ENCODE measurements around the gene ANXA8.
"Not testable (repeated sequence)": the region's sequence is repeated elsewhere in the genome, so short reads cannot be mapped to it uniquely, and the experiment has no call there.

Gene ANXA8

GRCh38 chr10:47462577-47463358 is 21.1 kb downstream of the ANXA8 start:
- not testable (repeated sequence) for DNase-seq

DNA sequence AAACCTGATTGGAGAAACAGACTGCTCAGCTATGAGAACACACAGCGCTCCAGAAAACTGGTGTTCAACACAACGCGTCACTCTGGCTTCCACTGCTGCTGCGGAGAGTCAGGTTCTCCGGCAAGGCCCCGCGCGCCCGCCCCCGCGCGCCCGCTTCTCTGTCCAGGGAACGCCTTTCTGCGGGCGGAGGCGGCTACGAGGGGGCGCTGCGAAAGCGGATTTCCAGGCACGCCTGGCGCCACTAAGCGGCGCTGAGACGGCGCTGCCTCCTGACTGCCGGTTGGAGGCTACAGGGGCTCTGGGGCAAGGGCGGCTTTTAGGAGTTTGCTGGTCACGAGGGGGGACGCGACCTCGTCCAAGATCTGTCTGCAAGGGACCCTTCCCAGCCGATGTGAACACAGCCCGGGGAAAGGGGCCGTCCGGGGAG is 22.6 kb downstream of the ANXA8 start:
- peak in 1 of 2 donors; percentile 4 for DNase-seq

GRCh38 chr10:47458466-47459154 is 25.3 kb downstream of the ANXA8 start:
- no peak for DNase-seq

GRCh38 chr10:47457826-47458225 is 26.1 kb downstream of the ANXA8 start:
- no peak for DNase-seq

GRCh38 chr10:47457528-47457820 is 26.4 kb downstream of the ANXA8 start:
- no peak for DNase-seq

DNA sequence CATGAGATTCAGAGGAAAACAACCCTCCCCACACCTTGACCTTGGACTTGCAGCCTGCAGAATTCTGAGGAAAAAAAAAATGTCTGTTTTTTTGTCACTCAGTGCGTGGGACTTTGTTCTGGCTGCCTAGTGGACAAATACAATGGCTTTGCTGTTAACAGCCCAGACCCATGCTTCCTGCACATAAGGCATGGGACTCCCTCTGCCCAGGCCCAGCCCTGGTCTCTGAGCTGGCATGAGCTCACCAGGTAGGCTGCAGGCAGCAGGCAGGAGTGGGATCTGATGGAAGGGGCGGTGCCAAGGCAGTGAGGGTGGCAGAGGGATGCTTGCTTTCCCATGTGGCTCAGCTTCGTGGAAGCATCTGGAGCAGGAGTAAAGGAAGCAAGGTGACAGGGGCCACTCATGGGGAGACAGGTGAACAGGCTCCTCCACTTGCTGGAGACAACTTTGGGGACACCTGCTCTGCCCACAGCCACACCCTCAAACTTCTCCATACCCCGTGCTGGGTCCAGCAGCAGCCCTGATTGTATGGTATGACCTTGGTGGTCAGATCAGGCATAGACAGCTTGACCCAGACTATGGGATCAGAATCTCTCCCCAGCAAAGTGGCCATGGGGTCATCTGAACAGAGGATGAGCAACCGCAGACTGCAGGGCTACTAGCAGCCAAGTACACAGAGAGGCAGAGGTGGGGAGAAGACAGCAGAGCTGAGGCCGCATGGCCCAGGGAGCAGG is 27.0 kb downstream of the ANXA8 start:
- no peak for DNase-seq

DNA sequence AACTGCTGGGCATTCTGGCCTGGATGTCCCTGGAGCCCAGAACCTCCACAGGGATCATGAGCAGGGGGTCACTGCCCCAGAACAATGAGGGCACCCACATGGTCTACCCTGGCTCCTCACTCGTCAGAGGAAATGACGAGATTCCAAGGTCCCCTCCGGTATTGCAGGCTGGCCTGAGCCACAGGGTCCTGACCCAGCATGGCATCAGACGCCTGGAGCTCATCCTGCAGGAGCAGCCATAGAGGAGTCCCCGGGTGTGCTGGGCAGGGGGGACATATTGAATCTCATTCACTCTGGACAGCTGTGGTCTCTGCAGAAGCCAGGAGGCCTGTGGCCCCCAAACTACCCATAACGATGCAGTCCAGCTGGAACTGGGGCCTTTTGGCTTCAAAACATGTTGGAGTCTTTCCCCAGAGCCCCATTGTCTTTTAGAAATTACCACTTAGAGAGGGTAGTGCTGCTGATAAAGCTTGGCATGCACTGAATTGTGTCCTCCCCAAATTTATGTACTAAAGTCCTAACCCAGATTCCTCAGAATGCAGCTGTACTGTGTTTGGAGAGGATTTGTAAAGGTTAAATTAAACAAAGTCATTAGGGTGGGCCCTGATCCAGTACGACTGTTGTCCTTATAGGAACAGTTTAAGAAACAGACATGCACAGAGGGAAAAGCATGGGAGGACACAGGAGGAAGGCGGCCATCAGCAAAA is 27.7 kb downstream of the ANXA8 start:
- no peak for DNase-seq

DNA sequence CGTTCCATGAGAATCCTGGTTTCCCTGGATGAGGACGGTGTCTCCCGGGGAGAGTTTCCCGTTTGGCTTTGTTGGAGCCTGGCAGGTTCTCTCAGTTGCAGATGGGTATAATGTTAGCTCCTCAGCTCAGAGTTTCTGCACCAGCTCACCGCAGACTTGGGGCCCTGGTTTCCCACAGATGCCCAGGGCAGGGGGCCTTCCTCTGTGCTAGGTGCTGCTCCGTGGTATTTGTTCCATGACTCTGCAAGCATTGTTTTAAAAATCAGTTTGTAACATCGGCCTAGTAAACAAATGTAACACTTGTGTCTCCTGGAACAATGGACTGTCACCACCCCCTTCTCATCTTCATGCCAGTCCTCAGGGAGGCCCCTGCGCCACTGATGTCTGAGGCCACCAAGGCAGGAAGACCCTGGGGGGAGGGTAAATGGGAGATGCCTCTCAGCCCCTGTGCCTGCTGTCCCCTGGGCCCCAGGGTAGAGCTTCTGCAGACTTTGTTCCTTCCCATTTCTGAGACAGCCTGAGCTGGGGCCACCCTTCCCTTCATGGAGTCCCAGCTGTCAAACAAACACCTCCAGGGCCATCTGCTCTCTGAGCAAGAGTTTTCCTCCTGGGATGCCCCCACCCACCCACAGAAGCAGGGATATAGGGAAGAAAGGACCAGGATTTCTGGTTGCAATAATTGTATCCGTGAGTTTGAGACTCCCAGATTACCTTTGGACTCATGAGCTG is 28.4 kb downstream of the ANXA8 start:
- DNase-seq = not testable (repeated sequence)

- DNase-seq = no peak
These were observed 29.2 kb downstream of the ANXA8 start for GRCh38 chr10:47454780-47455058.

- no peak for DNase-seq
These were observed 29.7 kb downstream of the ANXA8 start for GRCh38 chr10:47454008-47454779.

- DNase-seq = no peak
These were observed 30.5 kb downstream of the ANXA8 start for GRCh38 chr10:47453141-47454007.

- no peak for DNase-seq
These were observed 31.3 kb downstream of the ANXA8 start for GRCh38 chr10:47452495-47453140.

GRCh38 chr10:47451998-47452494 is 31.9 kb downstream of the ANXA8 start:
- DNase-seq = no peak

- DNase-seq = no peak
These were observed 32.5 kb downstream of the ANXA8 start for GRCh38 chr10:47451273-47451997.

- no peak for DNase-seq
These were observed 33.5 kb downstream of the ANXA8 start for GRCh38 chr10:47450442-47450841.

DNA sequence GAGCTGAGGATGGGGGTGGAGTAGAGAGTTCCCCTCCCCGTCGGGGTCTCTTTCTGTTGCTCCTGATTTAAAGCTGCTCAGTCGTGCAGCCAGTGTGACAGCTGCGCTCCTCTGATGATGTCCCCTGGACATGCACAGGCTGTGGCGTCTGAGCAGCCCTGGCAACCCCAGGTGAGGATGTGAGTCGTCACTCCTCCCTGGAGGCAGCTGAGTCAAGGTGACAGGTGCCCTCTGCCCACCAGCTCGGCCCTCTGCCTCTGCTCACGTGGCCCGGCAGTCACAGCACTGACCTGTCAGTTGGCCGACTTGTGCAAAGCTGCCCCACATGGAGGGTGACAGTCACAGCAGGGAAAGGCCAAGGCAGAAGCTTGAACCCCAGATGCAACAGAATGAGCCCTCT is 33.9 kb downstream of the ANXA8 start:
- DNase-seq = no peak

DNA sequence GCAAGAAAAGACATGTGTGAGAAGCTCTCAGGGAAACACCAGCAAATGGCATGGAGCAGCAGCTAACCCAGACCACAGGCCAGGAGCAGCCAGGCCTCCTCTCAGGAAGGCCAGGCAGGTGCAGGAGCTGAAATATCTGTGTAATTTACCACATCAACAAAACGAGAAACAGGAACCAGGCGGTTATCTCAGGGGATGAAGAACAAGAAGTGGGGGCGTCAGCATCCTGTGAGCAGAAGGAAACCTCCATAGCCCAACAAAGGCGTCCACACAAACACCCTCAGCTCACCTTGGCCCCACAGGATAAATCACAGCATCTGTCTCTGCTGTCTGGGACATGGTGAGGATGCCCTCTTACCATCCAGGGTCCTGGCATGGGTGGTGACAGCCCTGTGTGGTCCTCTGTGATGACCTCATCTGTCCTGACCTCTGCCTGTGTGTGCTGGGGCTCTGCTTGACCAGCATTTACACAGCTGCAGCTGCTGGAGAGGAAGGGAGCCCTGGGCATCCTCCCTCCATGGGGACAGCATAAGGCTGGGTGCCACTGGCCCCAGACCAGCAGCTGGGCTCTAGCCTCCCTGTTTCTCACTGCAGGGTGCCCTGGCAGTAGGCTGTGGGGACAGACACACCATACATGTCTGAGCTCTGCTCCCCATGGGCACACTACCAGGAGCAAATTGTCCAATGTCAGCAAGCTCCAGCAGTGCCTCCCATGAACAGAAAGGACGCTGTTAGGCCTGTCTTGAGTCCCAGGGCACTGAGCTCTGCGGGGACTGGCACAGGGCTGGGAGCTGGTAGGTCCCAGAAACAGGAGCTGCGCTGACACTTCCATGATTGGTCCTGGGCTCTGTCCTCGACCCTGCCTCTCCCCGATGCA is 34.6 kb downstream of the ANXA8 start:
- peak in 1 of 2 donors; percentile 5 for DNase-seq

- DNase-seq = no peak
These were observed 36.2 kb downstream of the ANXA8 start for GRCh38 chr10:47447705-47448104.
